K562 (cell line): ENCODE results near the gene BNC2. TPM values are rescaled to one million over a fixed set of nuclear protein-coding genes. Genes with fewer than 3 reads are reported as not detected.

ENCODE experiments used
- ATAC-seq: fragments of 200-7000 bp; cut with Tn5 transposase; 3 replicates; pipeline ENCODE4 v1.9.1; 2020; ENCODE audit warnings: moderate library complexity
- BruUV-seq: library from RNA; stranded (reverse); fragments of 400-500 nt; replicated peaks from 2 replicates; lab custom pipeline; 2021; lab: Mats Ljungman, UMichigan
- CTCF ChIA-PET: fragments of 300-600 bp; formaldehyde crosslinking; extraction: SDS; loops from one replicate; lab custom pipeline; 2021; ENCODE audit warnings: low intra/inter-chr PET ratio; lab: Yijun Ruan, JAX
- POLR2A ChIA-PET: fragments of 300-600, 350-650 bp; sonication (Branson Sonifier 250); formaldehyde crosslinking; extraction: SDS; loops from one replicate; lab custom pipeline; 2021; ENCODE audit warnings: antibody characterized with exemption, inconsistent platforms; lab: Yijun Ruan, JAX
- DNase-seq, 4 experiments: peaks; one replicate each; pipeline versions ENCODE4 v3.0.0 to v3.0.0-alpha.2; 2011 to 2018; ENCODE audit warnings: low spot score in 3 of 4, mixed read lengths in 3 of 4; ENCODE audit errors: extremely low read depth in 1 of 4
- FAIRE-seq: peaks from 2 replicates; lab custom pipeline; 2011; peaks lifted over from hg19 to GRCh38; lab: Jason Lieb, UNC
- H2AFZ ChIP-seq: 2 replicates; pipeline ENCODE4 v1.6.0; 2011; ENCODE audit warnings: low read depth, low read length, control low read depth, inconsistent platforms
- H3K27ac ChIP-seq: fragments of 200-600 bp; 3 replicates; pipeline ENCODE4 v1.8.0; 2011; ENCODE audit warnings: low read depth, mild to moderate bottlenecking, control low read depth, inconsistent platforms, low read length, moderate library complexity, mixed read lengths; ENCODE audit errors: extremely low read depth
- H3K27me3 ChIP-seq, 2 experiments: fragments of 300-600 bp in 1 of 2; 2 replicates in 1 of 2; 3 replicates in 1 of 2; pipeline versions ENCODE4 v1.6.0 to v1.8.0; 2011; ENCODE audit warnings: inconsistent platforms in 2 of 2, low read length in 2 of 2, mild to moderate bottlenecking in 1 of 2, mixed read lengths in 1 of 2, moderate library complexity in 1 of 2; ENCODE audit not compliant: control insufficient read depth in 2 of 2, insufficient read depth in 2 of 2
- H3K36me3 ChIP-seq: fragments of 300-600 bp; 3 replicates; pipeline ENCODE4 v1.8.0; 2011; ENCODE audit warnings: mild to moderate bottlenecking, low read length, inconsistent platforms; ENCODE audit not compliant: control insufficient read depth, insufficient read depth
- H3K4me1 ChIP-seq, 2 experiments: fragments of 200-600 bp in 1 of 2; replicated peaks in 1 of 2; 2 replicates in 1 of 2; 3 replicates in 1 of 2; pipeline versions ENCODE4 v1.5.1 to v1.8.0; 2011; ENCODE audit warnings: inconsistent platforms in 2 of 2, low read length in 2 of 2, mild to moderate bottlenecking in 1 of 2, mixed read lengths in 1 of 2, moderate library complexity in 1 of 2; ENCODE audit not compliant: control insufficient read depth in 2 of 2, insufficient read depth in 2 of 2
- H3K4me2 ChIP-seq: 2 replicates; pipeline ENCODE4 v1.6.1; 2011; ENCODE audit warnings: low read length, control low read depth, inconsistent platforms, mixed read lengths; ENCODE audit not compliant: insufficient read depth
- H3K4me3 ChIP-seq: fragments of 200-600 bp; sonication (generic), shearing (Covaris generic); 2 replicates; pipeline ENCODE4 v1.5.1; 2016; ENCODE audit warnings: control low read depth, inconsistent platforms
- H3K79me2 ChIP-seq: fragments of 200-600 bp; 3 replicates; pipeline ENCODE4 v1.8.0; 2011; ENCODE audit warnings: low read length, inconsistent platforms; ENCODE audit not compliant: control insufficient read depth, insufficient read depth
- H3K9ac ChIP-seq, 2 experiments: 2 replicates each; pipeline versions ENCODE4 v1.6.0 to v1.6.1; 2011; ENCODE audit warnings: low read depth in 2 of 2, low read length in 2 of 2, control low read depth in 1 of 2, inconsistent platforms in 1 of 2, mild to moderate bottlenecking in 1 of 2, mixed read lengths in 1 of 2; ENCODE audit not compliant: insufficient read depth in 1 of 2
- H3K9me1 ChIP-seq: one replicate; pipeline ENCODE4 v1.6.0; 2011; ENCODE audit warnings: inconsistent platforms, mild to moderate bottlenecking, low read length, moderate library complexity; ENCODE audit not compliant: control insufficient read depth, insufficient read depth
- H3K9me3 ChIP-seq: replicated peaks from 2 replicates; pipeline ENCODE4 v1.5.1; 2011; ENCODE audit warnings: low read depth, low read length, inconsistent platforms; ENCODE audit not compliant: control insufficient read depth, insufficient read depth
- H4K20me1 ChIP-seq: replicated peaks from 2 replicates; pipeline ENCODE4 v1.6.1; 2011; ENCODE audit warnings: low read length, inconsistent platforms, mixed read lengths; ENCODE audit not compliant: control insufficient read depth, insufficient read depth
- HNRNPL ChIP-seq: fragments of 200-400 bp; formaldehyde crosslinking; IDR thresholded peaks from 2 replicates; pipeline ENCODE4 v1.6.1; 2017; ENCODE audit warnings: low read depth, mild to moderate bottlenecking, low read length
- JUNB ChIP-seq: fragments of 450-650 bp; formaldehyde crosslinking; conservative IDR thresholded peaks from 2 replicates; pipeline ENCODE4 v1.4.0; 2020; ENCODE audit warnings: mild to moderate bottlenecking
- MAFG ChIP-seq: fragments of 450-650 bp; conservative IDR thresholded peaks from 2 replicates; pipeline ENCODE4 v1.6.1; 2016; ENCODE audit warnings: missing genetic modification characterization, missing compliant biosample characterization
- SETDB1 ChIP-seq: IDR thresholded peaks from one replicate; pipeline ENCODE4 v1.6.1; 2012; ENCODE audit warnings: low read length, control low read depth, inconsistent platforms
- SREBF1 ChIP-seq: fragments of 150-350 bp; IDR thresholded peaks from 2 replicates; pipeline ENCODE4 v1.6.1; 2014; ENCODE audit warnings: antibody characterized with exemption, low read depth, low read length, borderline replicate concordance
- TAF7 ChIP-seq: fragments of 450-650 bp; IDR thresholded peaks from 2 replicates; pipeline ENCODE4 v1.6.1; 2016; ENCODE audit warnings: missing genetic modification characterization, missing compliant biosample characterization
- ZFP30 ChIP-seq: fragments of 250-450 bp; sonication (Bioruptor Pico); IDR thresholded peaks from 2 replicates; pipeline ENCODE4 v1.8.0; 2022; ENCODE audit warnings: moderate library complexity, mild to moderate bottlenecking, inconsistent platforms, borderline replicate concordance
- ZNF644 ChIP-seq: fragments of 200-800 bp; sonication (Bioruptor generic); IDR thresholded peaks from 2 replicates; pipeline ENCODE4 v1.6.1; 2016; ENCODE audit warnings: low read depth, missing genetic modification characterization, missing compliant biosample characterization
- ZNF695 ChIP-seq: fragments of 450-650 bp; formaldehyde crosslinking; IDR thresholded peaks from 2 replicates; pipeline ENCODE4 v1.4.0; 2020; ENCODE audit warnings: mild to moderate bottlenecking, moderate library complexity
- WGBS: fragments of 100-300 bp; shearing (Covaris generic); methylation state at CpG from one replicate; pipeline ENCODE4 v1.1.6; 2016; ENCODE audit warnings: low coverage, mixed read lengths; ENCODE audit not compliant: insufficient coverage; ENCODE audit errors: missing lambda C conversion rate; 5-methylcytosine and 5-hydroxymethylcytosine counted together
- in situ Hi-C: fragments of 300-500 bp; cut with MboI; formaldehyde crosslinking; loops from 4 replicates; pipeline ENCODE4 v1.15.0; 2018; ENCODE audit warnings: inconsistent platforms, mixed read lengths
- intact Hi-C: fragments of 100-400 bp; cut with micrococcal nuclease; formaldehyde crosslinking; loops from 2 replicates; pipeline ENCODE4 v1.14.2; 2022
- polyA plus RNA-seq, 8 experiments: library from polyadenylated mRNA; depleted of rRNA in 4 of 8; stranded (reverse) in 5 of 8; unstranded in 3 of 8; fragments of >200 nt; fragmentation: Nextera tagmentation in 2 of 8; fragmentation: Illumina TruSeq in 1 of 8; extraction: Ambion mirVana in 2 of 8; extraction: Trizol in 1 of 8; gene quantifications; 2 replicates each; pipeline versions ENCODE4 v1.2.1 to v1.2.3, GENCODE V29; 2011 to 2014; ENCODE audit warnings: inconsistent platforms in 1 of 8, missing spikeins in 1 of 8
- total RNA-seq, 7 experiments: library from RNA; depleted of rRNA in 6 of 7; stranded (reverse); fragments of >200 nt in 6 of 7; fragmentation: Illumina TruSeq in 2 of 7; extraction: Trizol in 2 of 7; gene quantifications; 2 replicates each; pipeline versions ENCODE4 v1.2.1 to v1.2.3, GENCODE V29; 2011 to 2021; ENCODE audit warnings: low replicate concordance in 1 of 7
- TF ChIP-seq, protein P1 (sequence below): sonication (generic); formaldehyde crosslinking; IDR thresholded peaks from 2 replicates; pipeline ENCODE4 v1.8.0; 2023; ENCODE audit warnings: mild to moderate bottlenecking, missing genetic modification reagents
- TF ChIP-seq, protein P2 (sequence below): fragments of 250-450 bp; sonication (Bioruptor Pico); IDR thresholded peaks from 2 replicates; pipeline ENCODE4 v1.8.0; 2022; ENCODE audit warnings: moderate library complexity, mild to moderate bottlenecking, inconsistent platforms
- TF ChIP-seq, protein P3 (sequence below): fragments of 250-450 bp; sonication (Bioruptor Pico); IDR thresholded peaks from 2 replicates; pipeline ENCODE4 v1.4.0; 2020; ENCODE audit warnings: mild to moderate bottlenecking, moderate library complexity
- TF ChIP-seq, protein P4 (sequence below): fragments of 450-650 bp; formaldehyde crosslinking; IDR thresholded peaks from 2 replicates; pipeline ENCODE4 v1.4.0; 2022; ENCODE audit warnings: mild to moderate bottlenecking, moderate library complexity

Gene BNC2
- total and polyA plus RNA-seq, 9 of the 15 experiments (the other 6 are each of a cell fraction or from before 2014, with no cell fraction given), result not detected

DNA sequence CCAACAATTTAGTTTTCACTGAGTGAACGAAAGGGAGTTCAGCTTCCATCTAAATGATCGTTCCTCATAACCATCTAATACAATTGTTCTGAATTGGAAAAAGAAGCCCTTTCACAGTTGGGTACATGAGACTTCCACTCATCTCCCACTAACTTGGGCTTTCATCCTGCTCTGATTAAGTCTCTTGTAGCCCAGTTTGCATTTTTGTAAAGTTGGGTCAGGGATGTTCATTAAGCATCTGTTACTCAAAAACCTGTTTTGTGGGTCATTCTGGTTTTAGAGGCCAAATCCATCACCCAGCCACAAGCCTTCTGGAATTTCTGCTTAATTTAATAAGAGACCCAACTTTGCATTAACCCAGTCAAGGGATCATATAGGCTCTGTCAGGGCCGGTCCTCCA, 385.3 kb downstream of the BNC2 start (continued):
- TF ChIP-seq, protein P1, sequence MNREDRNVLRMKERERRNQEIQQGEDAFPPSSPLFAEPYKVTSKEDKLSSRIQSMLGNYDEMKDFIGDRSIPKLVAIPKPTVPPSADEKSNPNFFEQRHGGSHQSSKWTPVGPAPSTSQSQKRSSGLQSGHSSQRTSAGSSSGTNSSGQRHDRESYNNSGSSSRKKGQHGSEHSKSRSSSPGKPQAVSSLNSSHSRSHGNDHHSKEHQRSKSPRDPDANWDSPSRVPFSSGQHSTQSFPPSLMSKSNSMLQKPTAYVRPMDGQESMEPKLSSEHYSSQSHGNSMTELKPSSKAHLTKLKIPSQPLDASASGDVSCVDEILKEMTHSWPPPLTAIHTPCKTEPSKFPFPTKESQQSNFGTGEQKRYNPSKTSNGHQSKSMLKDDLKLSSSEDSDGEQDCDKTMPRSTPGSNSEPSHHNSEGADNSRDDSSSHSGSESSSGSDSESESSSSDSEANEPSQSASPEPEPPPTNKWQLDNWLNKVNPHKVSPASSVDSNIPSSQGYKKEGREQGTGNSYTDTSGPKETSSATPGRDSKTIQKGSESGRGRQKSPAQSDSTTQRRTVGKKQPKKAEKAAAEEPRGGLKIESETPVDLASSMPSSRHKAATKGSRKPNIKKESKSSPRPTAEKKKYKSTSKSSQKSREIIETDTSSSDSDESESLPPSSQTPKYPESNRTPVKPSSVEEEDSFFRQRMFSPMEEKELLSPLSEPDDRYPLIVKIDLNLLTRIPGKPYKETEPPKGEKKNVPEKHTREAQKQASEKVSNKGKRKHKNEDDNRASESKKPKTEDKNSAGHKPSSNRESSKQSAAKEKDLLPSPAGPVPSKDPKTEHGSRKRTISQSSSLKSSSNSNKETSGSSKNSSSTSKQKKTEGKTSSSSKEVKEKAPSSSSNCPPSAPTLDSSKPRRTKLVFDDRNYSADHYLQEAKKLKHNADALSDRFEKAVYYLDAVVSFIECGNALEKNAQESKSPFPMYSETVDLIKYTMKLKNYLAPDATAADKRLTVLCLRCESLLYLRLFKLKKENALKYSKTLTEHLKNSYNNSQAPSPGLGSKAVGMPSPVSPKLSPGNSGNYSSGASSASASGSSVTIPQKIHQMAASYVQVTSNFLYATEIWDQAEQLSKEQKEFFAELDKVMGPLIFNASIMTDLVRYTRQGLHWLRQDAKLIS (CRISPR knock-in tag), result no peak
- TF ChIP-seq ZNF644, result no peak
- TF ChIP-seq, protein P2, sequence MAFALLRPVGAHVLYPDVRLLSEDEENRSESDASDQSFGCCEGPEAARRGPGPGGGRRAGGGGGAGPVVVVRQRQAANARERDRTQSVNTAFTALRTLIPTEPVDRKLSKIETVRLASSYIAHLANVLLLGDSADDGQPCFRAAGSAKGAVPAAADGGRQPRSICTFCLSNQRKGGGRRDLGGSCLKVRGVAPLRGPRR (CRISPR knock-in tag), result no peak
- TF ChIP-seq HNRNPL, result no peak
- no peak for TF ChIP-seq ZNF695 (CRISPR knock-in tag)
- no peak for TF ChIP-seq SETDB1
- no peak for TF ChIP-seq TAF7 (tag)
- no peak for TF ChIP-seq SREBF1

DNA sequence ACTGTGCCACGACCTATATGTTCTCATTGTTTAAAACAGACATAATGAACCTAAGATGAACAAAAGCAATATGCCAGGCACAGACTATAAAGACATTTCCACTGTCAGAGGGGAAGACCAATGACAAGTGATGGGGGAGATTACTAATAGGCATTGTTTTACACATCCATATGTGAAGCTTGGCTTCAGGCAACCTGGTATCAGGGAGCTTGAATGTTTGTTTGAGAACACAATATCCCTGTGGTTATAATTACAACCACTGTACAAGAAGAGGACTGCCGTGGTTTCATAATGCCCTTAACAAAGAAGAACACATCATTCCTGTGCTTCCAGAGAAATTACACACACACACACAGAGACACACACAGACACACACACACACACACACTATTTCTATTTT, 385.7 kb downstream of the BNC2 start:
- Histone ChIP-seq H3K4me3 (no peak overlapping the region), H3K36me3 (no peaks in the 10 kb centered on the region), H3K9me3 (no peaks in the 10 kb centered on the region), H3K79me2 (no peaks in the 10 kb centered on the region), H3K27me3 (no peaks in the 10 kb centered on the region), H3K4me2 (no peak overlapping the region), H4K20me1 (no peaks in the 10 kb centered on the region), H2AFZ (no peak overlapping the region), H3K9ac (no peak overlapping the region), H3K27ac (no peak overlapping the region), H3K9me1 (no peaks in the 10 kb centered on the region)
- no peak for FAIRE-seq
- intact Hi-C loops, result no loop called here
- ChIA-PET CTCF (no interaction called here), POLR2A (no interaction called here)
- no peak for DNase-seq
- TF ChIP-seq, protein P3, sequence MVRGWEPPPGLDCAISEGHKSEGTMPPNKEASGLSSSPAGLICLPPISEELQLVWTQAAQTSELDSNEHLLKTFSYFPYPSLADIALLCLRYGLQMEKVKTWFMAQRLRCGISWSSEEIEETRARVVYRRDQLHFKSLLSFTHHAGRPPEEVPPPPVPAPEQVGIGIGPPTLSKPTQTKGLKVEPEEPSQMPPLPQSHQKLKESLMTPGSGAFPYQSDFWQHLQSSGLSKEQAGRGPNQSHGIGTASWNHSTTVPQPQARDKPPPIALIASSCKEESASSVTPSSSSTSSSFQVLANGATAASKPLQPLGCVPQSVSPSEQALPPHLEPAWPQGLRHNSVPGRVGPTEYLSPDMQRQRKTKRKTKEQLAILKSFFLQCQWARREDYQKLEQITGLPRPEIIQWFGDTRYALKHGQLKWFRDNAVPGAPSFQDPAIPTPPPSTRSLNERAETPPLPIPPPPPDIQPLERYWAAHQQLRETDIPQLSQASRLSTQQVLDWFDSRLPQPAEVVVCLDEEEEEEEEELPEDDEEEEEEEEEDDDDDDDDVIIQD, result no peak
- TF ChIP-seq, protein P4, sequence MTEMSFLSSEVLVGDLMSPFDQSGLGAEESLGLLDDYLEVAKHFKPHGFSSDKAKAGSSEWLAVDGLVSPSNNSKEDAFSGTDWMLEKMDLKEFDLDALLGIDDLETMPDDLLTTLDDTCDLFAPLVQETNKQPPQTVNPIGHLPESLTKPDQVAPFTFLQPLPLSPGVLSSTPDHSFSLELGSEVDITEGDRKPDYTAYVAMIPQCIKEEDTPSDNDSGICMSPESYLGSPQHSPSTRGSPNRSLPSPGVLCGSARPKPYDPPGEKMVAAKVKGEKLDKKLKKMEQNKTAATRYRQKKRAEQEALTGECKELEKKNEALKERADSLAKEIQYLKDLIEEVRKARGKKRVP (CRISPR knock-in tag), result no peak
- no peak for TF ChIP-seq ZFP30 (CRISPR knock-in tag)
- TF ChIP-seq JUNB (CRISPR knock-in tag), result no peak
- TF ChIP-seq MAFG, result no peak
- TF ChIP-seq, all 486 proteins: peak for 0
- no TSS peak for BruUV-seq
- WGBS, result 0% methylated on average over 2 of the region's 2 CpGs
- H3K4me1 ChIP-seq, result no peaks in the 10 kb centered on the region
- in situ Hi-C loops, result no loop called here
- ATAC-seq, result no peak
